ENCODE measurements around the gene NTNG1.

The NTNG1 gene

GRCh38 chr1:107467811-107468210 is 327.0 kb downstream of the NTNG1 start:
- no peak for DNase-seq

GRCh38 chr1:107473065-107473464 is 332.2 kb downstream of the NTNG1 start:
- DNase-seq: no peak

GRCh38 chr1:107474877-107475612 is 334.2 kb downstream of the NTNG1 start:
- DNase-seq: no peak

- no peak for DNase-seq
Measured at GRCh38 chr1:107477233-107477632, 336.4 kb downstream of the NTNG1 start.

GRCh38 chr1:107479865-107480350 is 339.1 kb downstream of the NTNG1 start:
- no peak for DNase-seq

GRCh38 chr1:107480548-107481415 is 339.9 kb downstream of the NTNG1 start:
- DNase-seq: no peak

GRCh38 chr1:107481756-107482384 is 341.0 kb downstream of the NTNG1 start:
- no peak for DNase-seq

GRCh38 chr1:107483949-107484348 is 343.1 kb downstream of the NTNG1 start:
- DNase-seq: no peak

GRCh38 chr1:107486349-107486748 is 345.5 kb downstream of the NTNG1 start:
- no peak for DNase-seq

GRCh38 chr1:107487506-107487905 is 346.7 kb downstream of the NTNG1 start:
- DNase-seq: no peak

- no peak for DNase-seq
Measured at GRCh38 chr1:107491582-107491981, 350.7 kb downstream of the NTNG1 start.

GRCh38 chr1:107493111-107493716 is 352.4 kb downstream of the NTNG1 start:
- no peak for DNase-seq

GRCh38 chr1:107494061-107494460 is 353.2 kb downstream of the NTNG1 start:
- no peak for DNase-seq

GRCh38 chr1:107496002-107496401 is 355.2 kb downstream of the NTNG1 start:
- DNase-seq: no peak

- no peak for DNase-seq
Measured at GRCh38 chr1:107499139-107499744, 358.4 kb downstream of the NTNG1 start.

GRCh38 chr1:107501081-107501605 is 360.3 kb downstream of the NTNG1 start:
- DNase-seq: no peak

GRCh38 chr1:107510347-107510746 is 369.5 kb downstream of the NTNG1 start:
- DNase-seq: no peak

GRCh38 chr1:107512836-107513235 is 372.0 kb downstream of the NTNG1 start:
- DNase-seq: no peak

- DNase-seq: no peak
Measured at GRCh38 chr1:107514841-107515240, 374.0 kb downstream of the NTNG1 start.

GRCh38 chr1:107515702-107516101 is 374.9 kb downstream of the NTNG1 start:
- no peak for DNase-seq

GRCh38 chr1:107523061-107523460 is 382.2 kb downstream of the NTNG1 start:
- no peak for DNase-seq

- no peak for DNase-seq
Measured at GRCh38 chr1:107523736-107524135, 382.9 kb downstream of the NTNG1 start.

Measured in HCEC 1CT (cell line).